NCI-H1048 (cell line): ENCODE results near the gene CDK10.

ENCODE experiments used
- DNase-seq: peaks from one replicate; lab custom pipeline; 2025; lab: John Stamatoyannopoulos, UW

The CDK10 gene

GRCh38 chr16:89736554-89736953 lies 50.1 kb downstream of the CDK10 start:
- DNase-seq, result no peak

DNA sequence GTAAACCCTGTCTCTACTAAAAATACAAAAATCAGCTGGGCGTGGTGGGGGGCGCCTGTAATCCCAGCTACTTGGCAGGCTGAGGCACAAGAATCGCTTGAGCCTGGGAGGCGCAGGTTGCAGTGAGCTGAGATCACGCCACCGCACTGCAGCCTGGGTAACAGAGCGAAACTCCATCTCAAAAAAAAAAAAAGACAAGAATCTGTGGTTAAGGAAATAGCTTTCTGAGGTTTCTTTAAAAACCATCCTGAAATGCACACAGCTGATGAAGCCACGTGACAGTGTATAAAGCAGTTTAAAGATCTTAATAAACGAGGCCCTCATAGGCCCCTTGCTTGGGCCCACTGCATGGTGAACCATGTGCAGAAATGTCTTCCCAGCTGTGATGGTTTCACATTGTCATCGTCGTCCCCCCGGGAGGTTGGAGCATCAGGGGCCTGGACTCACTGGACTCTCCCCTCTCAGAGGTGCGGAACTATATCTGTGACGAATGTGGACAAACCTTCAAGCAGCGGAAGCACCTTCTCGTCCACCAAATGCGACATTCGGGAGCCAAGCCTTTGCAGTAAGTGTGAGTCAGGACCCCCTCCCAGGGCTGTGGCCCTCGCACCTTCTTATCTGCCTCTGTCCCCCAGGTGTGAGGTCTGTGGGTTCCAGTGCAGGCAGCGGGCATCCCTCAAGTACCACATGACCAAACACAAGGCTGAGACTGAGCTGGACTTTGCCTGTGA lies 51.0 kb downstream of the CDK10 start:
- no peak for DNase-seq

- no peak for DNase-seq
Measured at GRCh38 chr16:89738072-89738377, 51.5 kb downstream of the CDK10 start.

DNA sequence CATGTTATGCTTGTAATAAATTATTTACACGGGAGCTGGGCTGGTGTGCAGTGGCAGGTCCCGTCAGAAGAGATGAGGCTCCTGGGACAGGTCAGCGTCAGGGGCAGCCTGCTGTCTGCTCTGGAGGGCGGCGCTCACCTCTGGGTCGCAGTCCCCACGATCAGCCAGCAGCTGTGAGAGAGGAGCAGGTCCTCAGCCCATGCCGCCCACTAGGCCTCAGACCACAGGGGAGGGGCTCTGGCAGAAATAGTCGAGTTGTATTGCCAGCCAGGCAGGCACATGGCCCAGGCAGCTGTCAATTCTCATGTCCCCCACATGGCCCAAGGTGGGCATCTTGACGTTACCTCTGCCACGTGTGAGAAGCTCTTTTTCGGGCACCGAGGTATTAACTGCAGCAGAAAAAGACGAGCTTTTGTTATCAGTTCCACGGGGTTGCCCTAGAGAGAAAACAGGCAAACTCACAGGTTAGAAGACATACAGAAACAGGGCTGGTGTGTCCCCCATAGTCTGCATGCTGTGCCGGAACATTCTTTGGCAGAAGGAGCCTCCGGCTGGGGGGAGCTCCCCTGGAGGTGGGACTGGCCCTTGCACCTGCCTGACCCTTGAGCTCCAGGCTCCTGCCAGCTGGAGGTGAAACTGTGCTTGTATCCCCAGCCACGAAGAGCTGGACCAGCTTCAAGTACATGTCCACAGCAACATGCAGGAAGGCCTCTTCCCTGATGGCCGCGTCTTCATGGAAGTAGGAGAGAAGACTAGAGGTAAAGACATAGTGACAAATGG lies 52.2 kb downstream of the CDK10 start:
- no peak for DNase-seq

- no peak for DNase-seq
Measured at GRCh38 chr16:89739383-89739782, 52.9 kb downstream of the CDK10 start.

- no peak for DNase-seq
Measured at GRCh38 chr16:89741342-89742014, 55.0 kb downstream of the CDK10 start.

- DNase-seq, result no peak
Measured at GRCh38 chr16:89742948-89743347, 56.5 kb downstream of the CDK10 start.

DNA sequence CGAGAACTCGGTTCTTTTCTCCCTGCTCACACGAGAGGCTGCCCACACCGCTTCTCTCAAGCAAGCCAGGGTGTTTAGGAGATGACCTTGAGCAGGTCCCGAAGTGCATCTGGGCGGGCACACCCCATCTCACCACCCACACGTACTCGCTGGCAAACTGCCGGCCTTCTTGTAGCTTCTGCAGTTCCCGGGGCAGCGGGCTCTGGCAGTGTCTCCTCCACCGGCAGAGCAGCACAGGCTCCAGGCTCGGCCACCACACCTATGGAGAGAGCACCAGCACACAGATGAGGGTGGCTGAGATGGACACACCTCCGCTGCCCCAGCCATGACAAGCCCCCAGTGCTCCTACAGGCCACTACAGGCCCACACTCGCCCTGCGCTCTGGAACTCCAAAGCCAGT lies 58.3 kb downstream of the CDK10 start:
- DNase-seq, result no peak
